Adipocyte (in vitro differentiated cells): Measurements from ENCODE around the gene LRRC37A3.
"Not testable (repeated sequence)": the region's sequence is repeated elsewhere in the genome, so short reads cannot be mapped to it uniquely, and the experiment has no call there.

Experiments
- DNase-seq: peaks from one replicate; pipeline ENCODE4 v3.0.0-alpha.2; 2015; ENCODE audit warnings: low read depth
- H3K27me3 ChIP-seq: replicated peaks from 2 replicates; pipeline ENCODE4 v1.7.0; 2013; ENCODE audit warnings: mild to moderate bottlenecking, low read length, moderate library complexity; ENCODE audit not compliant: control insufficient read depth, insufficient read depth
- H3K36me3 ChIP-seq: 2 replicates; pipeline ENCODE4 v1.7.0; 2013; ENCODE audit warnings: low read length, mild to moderate bottlenecking, moderate library complexity; ENCODE audit not compliant: control insufficient read depth, insufficient read depth, severe bottlenecking
- H3K4me1 ChIP-seq: 2 replicates; pipeline ENCODE4 v1.7.0; 2013; ENCODE audit warnings: mild to moderate bottlenecking, low read length, moderate library complexity; ENCODE audit not compliant: control insufficient read depth, insufficient read depth
- H3K4me3 ChIP-seq: 2 replicates; pipeline ENCODE4 v1.7.0; 2013; ENCODE audit warnings: mild to moderate bottlenecking, low read length, moderate library complexity
- H3K9ac ChIP-seq: 2 replicates; pipeline ENCODE4 v1.7.0; 2013; ENCODE audit warnings: mild to moderate bottlenecking, low read length, moderate library complexity
- H3K9me3 ChIP-seq: 2 replicates; pipeline ENCODE4 v1.7.0; 2013; ENCODE audit warnings: mild to moderate bottlenecking, low read length, moderate library complexity; ENCODE audit not compliant: control insufficient read depth

Gene LRRC37A3

GRCh38 chr17:64847504-64848466 is 71.5 kb downstream of the LRRC37A3 start:
- peak; percentile 54 for DNase-seq
- H3K4me3 ChIP-seq, H3K27me3 ChIP-seq, H3K9ac ChIP-seq, H3K4me1 ChIP-seq, H3K9me3 ChIP-seq, H3K36me3 ChIP-seq: not testable (repeated sequence)

DNA sequence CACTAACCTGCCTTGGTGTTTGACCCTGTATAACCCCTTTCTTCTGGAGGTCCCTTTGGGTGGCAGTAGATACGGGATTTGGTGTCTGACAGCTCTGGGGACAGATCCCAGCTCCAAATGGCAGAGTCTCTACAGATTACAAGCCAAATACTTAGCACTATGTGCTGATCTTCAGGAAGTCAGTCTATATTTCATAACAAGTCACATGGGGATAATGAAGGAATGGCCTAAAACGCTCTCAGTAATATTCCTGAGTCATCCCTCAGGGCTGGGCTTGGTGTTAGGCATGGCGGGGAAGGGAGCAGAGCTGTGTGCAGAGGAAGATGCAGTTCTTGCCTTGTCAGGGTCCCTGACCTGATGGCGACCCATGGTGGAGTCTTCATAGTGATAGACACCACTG is 72.4 kb downstream of the LRRC37A3 start:
- H3K4me3 ChIP-seq, H3K9me3 ChIP-seq, H3K9ac ChIP-seq, H3K4me1 ChIP-seq, H3K27me3 ChIP-seq, H3K36me3 ChIP-seq: not testable (repeated sequence)
- DNase-seq = peak; percentile 15

GRCh38 chr17:64843918-64844317 is 75.4 kb downstream of the LRRC37A3 start:
- H3K9ac ChIP-seq, DNase-seq, H3K27me3 ChIP-seq, H3K9me3 ChIP-seq, H3K4me1 ChIP-seq, H3K36me3 ChIP-seq, H3K4me3 ChIP-seq: not testable (repeated sequence)

DNA sequence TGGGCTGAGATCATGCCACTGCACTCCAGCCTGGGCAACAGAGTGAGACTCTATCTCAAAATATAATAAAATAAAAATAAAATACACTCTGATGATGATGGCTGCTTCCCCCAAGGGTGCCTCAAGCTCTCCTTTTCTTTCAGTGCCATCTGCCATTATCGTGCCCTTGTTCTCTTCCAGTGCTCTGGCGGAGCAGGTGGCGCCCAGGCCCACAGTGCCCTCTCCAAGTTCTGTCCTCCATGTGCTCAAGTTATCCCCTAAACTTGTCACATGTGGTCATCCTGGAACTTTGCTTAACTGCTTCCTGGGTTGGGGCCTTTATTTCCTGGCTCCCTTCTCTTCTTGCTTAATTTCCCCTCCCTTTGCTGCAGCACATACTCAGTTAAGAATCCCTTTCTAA is 76.4 kb downstream of the LRRC37A3 start:
- H3K4me3 ChIP-seq, H3K9ac ChIP-seq, DNase-seq, H3K4me1 ChIP-seq, H3K27me3 ChIP-seq, H3K9me3 ChIP-seq, H3K36me3 ChIP-seq: not testable (repeated sequence)

DNA sequence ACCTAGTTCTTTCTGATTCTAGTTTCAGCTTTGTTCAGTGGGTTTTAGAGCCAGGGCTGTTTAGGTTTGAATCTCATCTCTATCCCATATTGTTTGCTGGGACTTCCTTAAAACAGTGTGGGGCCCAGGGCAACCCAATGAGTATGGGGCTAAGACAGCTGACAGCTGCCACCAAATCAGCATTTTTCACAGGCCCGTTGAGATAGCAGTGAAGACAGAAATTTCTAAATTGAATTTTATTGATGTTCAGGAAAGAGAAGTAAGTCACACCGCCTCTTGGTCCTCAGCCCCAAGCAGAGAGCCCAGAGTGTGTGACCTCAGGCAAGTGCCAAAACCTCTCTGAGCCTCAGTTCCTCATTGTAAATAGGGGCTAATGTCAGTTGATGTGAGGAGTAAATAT is 78.3 kb downstream of the LRRC37A3 start:
- not testable (repeated sequence) for H3K4me1 ChIP-seq, DNase-seq, H3K36me3 ChIP-seq, H3K4me3 ChIP-seq, H3K27me3 ChIP-seq, H3K9me3 ChIP-seq, H3K9ac ChIP-seq

- H3K4me3 ChIP-seq, H3K36me3 ChIP-seq, DNase-seq, H3K9me3 ChIP-seq, H3K9ac ChIP-seq, H3K27me3 ChIP-seq: not testable (repeated sequence)
- peaks cover 13% of the 10 kb centered on the region for H3K4me1 ChIP-seq
Observed at GRCh38 chr17:64838513-64838912, 80.8 kb downstream of the LRRC37A3 start.

- H3K9ac ChIP-seq = peak overlapping the region; percentile 84
- H3K4me3 ChIP-seq = peak overlapping the region; percentile 83
- H3K27me3 ChIP-seq, H3K9me3 ChIP-seq, H3K36me3 ChIP-seq: not testable (repeated sequence)
- DNase-seq = peak; percentile 90
- H3K4me1 ChIP-seq = peaks cover 13% of the 10 kb centered on the region
Observed at GRCh38 chr17:64837018-64837761, 82.1 kb downstream of the LRRC37A3 start.

GRCh38 chr17:64836623-64837017 is 82.7 kb downstream of the LRRC37A3 start:
- not testable (repeated sequence) for H3K9me3 ChIP-seq, H3K36me3 ChIP-seq, H3K27me3 ChIP-seq
- DNase-seq = peak; percentile 27
- Histone ChIP-seq H3K9ac (peak overlapping the region; percentile 84), H3K4me1 (peaks cover 13% of the 10 kb centered on the region), H3K4me3 (peak overlapping the region; percentile 83)

- Histone ChIP-seq H3K4me1 (peaks cover 16% of the 10 kb centered on the region), H3K4me3 (peak overlapping the region; percentile 11)
- peak; percentile 87 for DNase-seq
- H3K9ac ChIP-seq, H3K27me3 ChIP-seq, H3K36me3 ChIP-seq, H3K9me3 ChIP-seq: not testable (repeated sequence)
Observed at GRCh38 chr17:64834060-64834459, 85.2 kb downstream of the LRRC37A3 start.

DNA sequence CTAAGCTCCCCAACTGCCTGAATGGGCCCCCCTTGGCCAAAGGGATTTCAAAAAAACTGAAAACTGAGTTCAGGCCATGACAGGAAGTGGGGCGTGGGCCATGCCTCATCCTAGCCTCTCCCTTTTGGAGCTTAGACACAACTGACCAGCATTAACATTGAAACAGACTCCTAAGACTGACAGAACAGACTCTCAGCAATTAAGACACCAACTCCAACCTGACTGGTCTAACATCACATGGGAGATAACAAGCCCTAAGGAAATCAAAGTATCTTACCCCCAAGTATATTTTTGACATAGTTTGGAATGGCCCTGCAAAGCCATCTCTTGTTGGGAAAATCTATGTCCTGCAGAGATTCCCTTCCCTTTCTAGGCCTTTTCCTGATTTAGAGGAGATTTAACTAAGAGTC is 88.6 kb downstream of the LRRC37A3 start:
- peaks cover 12% of the 10 kb centered on the region for H3K4me1 ChIP-seq
- not testable (repeated sequence) for DNase-seq, H3K9me3 ChIP-seq, H3K36me3 ChIP-seq, H3K4me3 ChIP-seq, H3K27me3 ChIP-seq, H3K9ac ChIP-seq

DNA sequence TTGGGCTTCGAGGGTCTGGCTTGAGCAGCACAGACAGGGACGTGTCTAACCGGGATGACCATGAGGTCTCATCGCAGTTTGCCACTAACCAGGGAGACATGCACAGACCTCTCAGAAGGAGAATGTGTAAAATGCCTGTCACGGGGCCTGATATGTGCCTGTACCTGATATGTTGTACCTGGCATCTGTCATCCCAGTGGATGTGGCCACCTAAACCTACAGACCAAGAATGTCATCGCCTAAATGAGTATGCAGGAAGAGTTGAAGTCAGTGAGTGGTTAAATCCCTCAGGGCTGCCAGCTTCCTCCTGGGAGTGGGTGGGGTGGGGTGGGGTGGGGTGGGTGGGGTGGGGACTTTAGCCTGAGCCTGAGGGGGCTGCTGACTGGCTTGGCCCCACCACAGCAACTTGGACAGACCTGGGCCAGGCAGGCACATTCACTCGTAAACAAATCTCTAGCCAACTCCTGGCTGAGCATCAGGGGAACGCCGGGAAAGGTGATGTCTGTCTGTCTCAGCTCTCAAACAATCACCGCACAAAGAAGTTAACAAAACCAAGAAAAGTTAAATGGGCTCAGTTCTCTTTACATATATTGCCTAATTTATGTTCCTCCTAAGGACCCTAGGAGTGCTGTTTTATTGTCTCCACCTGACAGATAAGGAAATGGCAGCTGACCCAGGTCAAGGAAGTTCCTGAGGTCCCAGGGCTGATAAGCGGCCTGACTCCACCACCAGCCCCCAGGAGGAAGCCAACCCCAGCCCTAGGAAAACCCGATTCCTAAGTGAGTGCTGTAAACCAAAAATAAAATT is 89.3 kb downstream of the LRRC37A3 start:
- not testable (repeated sequence) for H3K4me3 ChIP-seq, H3K9ac ChIP-seq, H3K36me3 ChIP-seq, H3K9me3 ChIP-seq, H3K27me3 ChIP-seq, DNase-seq
- H3K4me1 ChIP-seq = peaks cover 12% of the 10 kb centered on the region
